PFSK-1 (cell line): Measurements from ENCODE around the gene HMGXB4.

Experiments
- FOXP2 ChIP-seq: optimal IDR thresholded peaks from 2 replicates; pipeline ENCODE3; 2011; ENCODE audit warnings: borderline replicate concordance, control low read depth, inconsistent platforms; ENCODE audit not compliant: insufficient read depth; ENCODE audit errors: extremely low read length, extremely low read depth
- POLR2AphosphoS5 ChIP-seq: IDR thresholded peaks from 2 replicates; pipeline ENCODE4 v1.6.1; 2012; ENCODE audit warnings: low read depth, mild to moderate bottlenecking, control low read depth, low read length, moderate library complexity
- REST ChIP-seq, 2 experiments: IDR thresholded peaks; 2 replicates each; pipeline versions ENCODE4 v1.6.1 to v1.8.0; 2011 to 2012; ENCODE audit warnings: low read depth in 2 of 2, low read length in 2 of 2, control low read depth in 1 of 2, inconsistent platforms in 1 of 2, mild to moderate bottlenecking in 1 of 2, moderate library complexity in 1 of 2; ENCODE audit not compliant: insufficient read depth in 1 of 2
- SIN3A ChIP-seq: IDR thresholded peaks from 2 replicates; pipeline ENCODE4 v1.6.1; 2012; ENCODE audit warnings: mild to moderate bottlenecking, low read length, moderate library complexity, borderline replicate concordance; ENCODE audit not compliant: insufficient read depth
- TAF1 ChIP-seq: IDR thresholded peaks from 2 replicates; pipeline ENCODE4 v1.6.1; 2012; ENCODE audit warnings: low read length, control low read depth, borderline replicate concordance; ENCODE audit not compliant: insufficient read depth

Gene HMGXB4

GRCh38 chr22:35307892-35308291 lies 50.6 kb downstream of the HMGXB4 start:
- TF ChIP-seq FOXP2: no peak
- no peak for TF ChIP-seq POLR2AphosphoS5
- no peak for TF ChIP-seq REST (IDR thresholded peaks at IDR 0.05; ENCODE audit: insufficient read depth in 1 of 2, low read depth in 2 of 2, low read length in 2 of 2)
- no peak for TF ChIP-seq SIN3A
- TF ChIP-seq TAF1: no peak

- TF ChIP-seq TAF1 (no peak), SIN3A (no peak), REST (IDR thresholded peaks at IDR 0.05; ENCODE audit: insufficient read depth in 1 of 2, low read depth in 2 of 2, low read length in 2 of 2) (no peak), FOXP2 (no peak), POLR2AphosphoS5 (no peak)
Measured at GRCh38 chr22:35308480-35309021, 51.3 kb downstream of the HMGXB4 start.

GRCh38 chr22:35310556-35311550 lies 53.6 kb downstream of the HMGXB4 start:
- TF ChIP-seq TAF1 (no peak), POLR2AphosphoS5 (no peak), SIN3A (no peak), FOXP2 (no peak)

GRCh38 chr22:35311551-35311999 lies 54.3 kb downstream of the HMGXB4 start:
- TF ChIP-seq FOXP2: no peak
- TF ChIP-seq TAF1: no peak
- no peak for TF ChIP-seq REST (IDR thresholded peaks at IDR 0.05; ENCODE audit: insufficient read depth in 1 of 2, low read depth in 2 of 2, low read length in 2 of 2)
- no peak for TF ChIP-seq SIN3A
- TF ChIP-seq POLR2AphosphoS5: no peak

- TF ChIP-seq SIN3A (no peak), FOXP2 (no peak), TAF1 (no peak), POLR2AphosphoS5 (no peak), REST (IDR thresholded peaks at IDR 0.05; ENCODE audit: insufficient read depth in 1 of 2, low read depth in 2 of 2, low read length in 2 of 2) (no peak)
Measured at GRCh38 chr22:35312198-35313059, 55.1 kb downstream of the HMGXB4 start.
